GM20000 (cell line): ENCODE results near the gene DSEL.
A peak's percentile ranks its signal among the peaks of the same experiment; 100 is the strongest.

Source experiments
- DNase-seq: peaks from one replicate; pipeline ENCODE4 v3.0.0; 2012; ENCODE audit warnings: low spot score
- CTCF ChIP-seq: IDR thresholded peaks from 2 replicates; pipeline ENCODE4 v1.5.1; 2012; ENCODE audit warnings: mild to moderate bottlenecking, control low read depth; ENCODE audit errors: extremely low read depth, missing control alignments

DSEL gene

GRCh38 chr18:67525328-67526099 is 9.0 kb upstream of the DSEL start:
- DNase-seq: no peak
- TF ChIP-seq CTCF: no peak

GRCh38 chr18:67520351-67520921 is 3.9 kb upstream of the DSEL start:
- no peak for DNase-seq

GRCh38 chr18:67519592-67519991 is 3.1 kb upstream of the DSEL start:
- no peak for DNase-seq
- TF ChIP-seq CTCF: no peak

More at GRCh38 chr18:67520351-67520921, 3.9 kb upstream of the DSEL start:
- TF ChIP-seq CTCF: no peak

- TF ChIP-seq CTCF: no peak
- DNase-seq: no peak
Observed at GRCh38 chr18:67518566-67518965, 2.0 kb upstream of the DSEL start.

GRCh38 chr18:67517444-67517765 is 885 bp upstream of the DSEL start:
- TF ChIP-seq CTCF: no peak
- no peak for DNase-seq

GRCh38 chr18:67515942-67516538 is 480 bp downstream of the DSEL start:
- peak; percentile 29 for TF ChIP-seq CTCF
- DNase-seq: peak; percentile 65

- DNase-seq: no peak
- TF ChIP-seq CTCF: no peak
Observed at GRCh38 chr18:67514901-67515540, 1.5 kb downstream of the DSEL start.
